Caco-2 (cell line): ENCODE data around the gene RAPGEF3. TPM values are rescaled to one million over a fixed set of nuclear protein-coding genes. Genes with fewer than 3 reads are reported as not detected.

Source experiments
- BruUV-seq: library from RNA; stranded (reverse); fragments of 400-500 nt; replicated peaks from 2 replicates; lab custom pipeline; 2021; lab: Mats Ljungman, UMichigan
- CTCF ChIA-PET: fragments of 300-600 bp; sonication (Branson Sonifier 250); formaldehyde crosslinking; loops from one replicate; lab custom pipeline; 2022; ENCODE audit warnings: antibody characterized with exemption; lab: Charles Lee
- POLR2A ChIA-PET: fragments of 300-600 bp; sonication (Branson Sonifier 250); formaldehyde crosslinking; loops from one replicate; lab custom pipeline; 2022; ENCODE audit warnings: antibody characterized with exemption; lab: Charles Lee
- DNase-seq, 2 experiments: peaks; one replicate each; pipeline versions ENCODE4 v3.0.0 to v3.0.0-alpha.2; 2020 to 2022
- H3K27me3 ChIP-seq: replicated peaks from 2 replicates; pipeline ENCODE4 v1.6.0; 2011; ENCODE audit warnings: low read length; ENCODE audit not compliant: control insufficient read depth, insufficient read depth
- H3K36me3 ChIP-seq: 2 replicates; pipeline ENCODE4 v1.5.1; 2011; ENCODE audit warnings: low read length; ENCODE audit not compliant: control insufficient read depth, insufficient read depth
- H3K4me1 ChIP-seq: fragments of 250-450 bp; sonication (Bioruptor Pico); 2 replicates; pipeline ENCODE4 v1.5.1; 2020; ENCODE audit warnings: mild to moderate bottlenecking
- H3K4me3 ChIP-seq: 2 replicates; pipeline ENCODE4 v1.5.1; 2011; ENCODE audit warnings: low read depth, mild to moderate bottlenecking, control low read depth, low read length
- H3K9me3 ChIP-seq: fragments of 250-450 bp; sonication (Bioruptor Pico); 2 replicates; pipeline ENCODE4 v1.5.1; 2020; ENCODE audit warnings: mild to moderate bottlenecking, moderate library complexity
- H3K27ac Mint-ChIP-seq: one replicate; pipeline ENCODE4 v1.8.0; 2022; ENCODE audit warnings: mixed read lengths; ENCODE audit not compliant: unreplicated experiment
- H3K27me3 Mint-ChIP-seq: one replicate; pipeline ENCODE4 v1.8.0; 2022; ENCODE audit warnings: mixed read lengths; ENCODE audit not compliant: insufficient read depth, unreplicated experiment
- H3K36me3 Mint-ChIP-seq: one replicate; pipeline ENCODE4 v1.8.0; 2022; ENCODE audit warnings: mild to moderate bottlenecking, mixed read lengths; ENCODE audit not compliant: insufficient read depth, unreplicated experiment
- H3K4me1 Mint-ChIP-seq: one replicate; pipeline ENCODE4 v1.8.0; 2022; ENCODE audit warnings: low read depth, mixed read lengths; ENCODE audit not compliant: unreplicated experiment
- H3K4me3 Mint-ChIP-seq: one replicate; pipeline ENCODE4 v1.8.0; 2022; ENCODE audit warnings: mild to moderate bottlenecking, moderate library complexity, mixed read lengths; ENCODE audit not compliant: unreplicated experiment
- H3K9me3 Mint-ChIP-seq: one replicate; pipeline ENCODE4 v1.8.0; 2022; ENCODE audit warnings: mixed read lengths; ENCODE audit not compliant: unreplicated experiment
- CTCF ChIP-seq, 2 experiments: fragments of 200-600 bp in 1 of 2; IDR thresholded peaks; 1 replicate in 1 of 2; 2 replicates in 1 of 2; pipeline versions ENCODE4 v1.5.1 to v1.8.0; 2011 to 2022; ENCODE audit warnings: antibody characterized with exemption in 1 of 2, control low read depth in 1 of 2, inconsistent platforms in 1 of 2, low read depth in 1 of 2, low read length in 1 of 2, mild to moderate bottlenecking in 1 of 2, moderate library complexity in 1 of 2; ENCODE audit not compliant: insufficient read depth in 1 of 2, severe bottlenecking in 1 of 2, unreplicated experiment in 1 of 2
- intact Hi-C: fragments of 100-400 bp; cut with micrococcal nuclease; formaldehyde crosslinking; loops from one replicate; pipeline ENCODE4 v1.10.0; 2022; ENCODE audit not compliant: unreplicated experiment
- total RNA-seq: library from RNA; stranded (reverse); gene quantifications from 2 replicates; pipeline ENCODE4 v1.2.3, GENCODE V29; 2022

The RAPGEF3 gene
- total RNA-seq, 1 experiment from 2014 or later: 1.2 TPM

- Mint-ChIP-seq H3K27me3 (no peaks in the 10 kb centered on the region), H3K4me3 (no peak overlapping the region), H3K27ac (no peak overlapping the region), H3K36me3 (peaks cover 5% of the 10 kb centered on the region), H3K4me1 (no peaks in the 10 kb centered on the region), H3K9me3 (no peaks in the 10 kb centered on the region)
- Histone ChIP-seq H3K27me3 (no peaks in the 10 kb centered on the region), H3K4me1 (no peaks in the 10 kb centered on the region), H3K36me3 (no peaks in the 10 kb centered on the region), H3K9me3 (no peaks in the 10 kb centered on the region), H3K4me3 (no peak overlapping the region)
- intact Hi-C loops: no loop called here
- BruUV-seq: no TSS peak
- no peak for DNase-seq
- POLR2A ChIA-PET: no interaction called here
- no peak for TF ChIP-seq CTCF (IDR thresholded peaks at IDR 0.05; ENCODE audit: insufficient read depth in 1 of 2, low read depth in 1 of 2, low read length in 1 of 2, severe bottlenecking in 1 of 2, unreplicated experiment in 1 of 2)
- CTCF ChIA-PET: interaction anchor here (0.6 to 1.6 kb wide), 4 partner anchors 20 to 103 kb away, joined by 3 to 17 read pairs (median 4); no protein-coding TSS in a partner anchor
These were observed 23.0 kb downstream of the RAPGEF3 start for GRCh38 chr12:47735649-47736048.

DNA sequence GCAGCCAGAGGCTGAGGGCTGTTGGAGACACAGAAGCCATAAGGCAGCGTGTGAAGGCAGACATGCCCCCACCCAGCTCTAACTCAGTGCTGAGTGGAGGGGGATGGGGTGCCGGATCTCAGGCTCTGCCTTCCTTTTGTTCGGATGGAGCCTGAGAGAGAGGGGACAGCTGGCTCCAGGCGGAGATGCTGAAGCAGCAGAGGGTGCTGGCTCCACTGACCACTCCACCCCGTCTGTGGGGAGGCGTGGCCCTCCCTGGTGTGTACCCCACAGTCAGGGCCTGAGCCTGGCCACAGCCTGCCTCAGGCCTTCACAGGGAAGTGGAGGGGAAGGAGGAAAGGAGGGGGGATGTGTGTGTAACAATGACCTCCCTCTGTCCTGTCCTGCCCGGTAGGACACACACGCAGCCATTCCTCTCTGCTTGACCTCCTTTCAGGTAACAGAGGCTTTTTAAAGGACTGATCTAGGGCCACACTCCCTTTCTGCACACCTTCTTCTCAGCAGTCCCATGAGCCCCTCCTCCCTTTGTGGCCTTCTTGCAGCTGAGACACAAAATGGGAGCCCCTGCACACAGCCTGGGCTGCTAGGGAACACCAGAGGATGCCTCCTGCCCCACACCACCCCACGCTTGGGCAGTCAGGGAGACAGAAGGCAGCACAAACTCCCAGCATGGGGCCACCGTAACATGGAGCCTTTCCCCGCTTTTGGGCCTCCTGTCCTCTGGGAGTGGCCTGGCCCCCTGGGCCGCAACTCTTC, 23.8 kb downstream of the RAPGEF3 start:
- BruUV-seq: no TSS peak
- Mint-ChIP-seq H3K9me3 (no peaks in the 10 kb centered on the region), H3K4me3 (no peak overlapping the region), H3K27me3 (no peaks in the 10 kb centered on the region), H3K4me1 (no peaks in the 10 kb centered on the region), H3K36me3 (peaks cover 5% of the 10 kb centered on the region), H3K27ac (no peak overlapping the region)
- ChIA-PET CTCF (interaction anchor here (2.8 kb wide), 1 partner anchor 9 kb away, joined by 14 read pairs; no protein-coding TSS in a partner anchor), POLR2A (no interaction called here)
- no peaks in the 10 kb centered on the region for H3K27me3 ChIP-seq
- no peak overlapping the region for H3K4me3 ChIP-seq
- no peaks in the 10 kb centered on the region for H3K4me1 ChIP-seq
- no peaks in the 10 kb centered on the region for H3K9me3 ChIP-seq
- no peak for DNase-seq
- no peaks in the 10 kb centered on the region for H3K36me3 ChIP-seq
- no peak for TF ChIP-seq CTCF (IDR thresholded peaks at IDR 0.05; ENCODE audit: insufficient read depth in 1 of 2, low read depth in 1 of 2, low read length in 1 of 2, severe bottlenecking in 1 of 2, unreplicated experiment in 1 of 2)
- intact Hi-C loops: no loop called here

- Histone ChIP-seq H3K4me1 (no peaks in the 10 kb centered on the region), H3K27me3 (no peaks in the 10 kb centered on the region), H3K4me3 (no peak overlapping the region), H3K9me3 (no peaks in the 10 kb centered on the region), H3K36me3 (no peaks in the 10 kb centered on the region)
- no peaks in the 10 kb centered on the region for H3K9me3 Mint-ChIP-seq
- no peak for TF ChIP-seq CTCF (IDR thresholded peaks at IDR 0.05; ENCODE audit: insufficient read depth in 1 of 2, low read depth in 1 of 2, low read length in 1 of 2, severe bottlenecking in 1 of 2, unreplicated experiment in 1 of 2)
- CTCF ChIA-PET: interaction anchor here (1.5 to 2.8 kb wide), 3 partner anchors 11 to 106 kb away, joined by 3 to 14 read pairs (median 4); no protein-coding TSS in a partner anchor
- no peaks in the 10 kb centered on the region for H3K27me3 Mint-ChIP-seq
- H3K36me3 Mint-ChIP-seq: peaks cover 5% of the 10 kb centered on the region
- BruUV-seq: no TSS peak
- no peaks in the 10 kb centered on the region for H3K4me1 Mint-ChIP-seq
- POLR2A ChIA-PET: no interaction called here
- H3K4me3 Mint-ChIP-seq: no peak overlapping the region
- intact Hi-C loops: no loop called here
- H3K27ac Mint-ChIP-seq: no peak overlapping the region
- DNase-seq: no peak
These were observed 25.5 kb downstream of the RAPGEF3 start for GRCh38 chr12:47733142-47733541.
